Fibroblast of the aortic adventitia (primary cell): ENCODE measurements around the gene ATXN1. TPM values are rescaled to one million over a fixed set of nuclear protein-coding genes. Genes with fewer than 3 reads are reported as not detected.

ENCODE experiments used
- DNase-seq: peaks from one replicate; pipeline ENCODE4 v3.0.0-alpha.2; 2010; ENCODE audit warnings: low read depth
- H3K4me3 ChIP-seq: 2 replicates; pipeline ENCODE4 v1.5.1; 2011; ENCODE audit warnings: low read depth, mild to moderate bottlenecking, control low read depth, low read length, moderate library complexity
- CTCF ChIP-seq: IDR thresholded peaks from 2 replicates; pipeline ENCODE4 v1.5.1; 2011; ENCODE audit warnings: mild to moderate bottlenecking, low read length, control low read depth, inconsistent platforms; ENCODE audit not compliant: insufficient read depth
- total RNA-seq: library from RNA; depleted of rRNA; stranded (reverse); fragments of >200 nt; gene quantifications from 2 replicates; pipeline ENCODE4 v1.2.3, GENCODE V29; 2012; ENCODE audit warnings: low replicate concordance

Gene ATXN1
- total RNA-seq, 1 donor = 39.3 TPM

GRCh38 chr6:16355699-16356446 is 405.4 kb downstream of the ATXN1 start:
- no peak for TF ChIP-seq CTCF
- peak; percentile 22 for DNase-seq
- H3K4me3 ChIP-seq = no peak overlapping the region

GRCh38 chr6:16355238-16355637 is 406.0 kb downstream of the ATXN1 start:
- no peak for TF ChIP-seq CTCF
- DNase-seq = no peak
- no peak overlapping the region for H3K4me3 ChIP-seq

GRCh38 chr6:16354692-16355091 is 406.6 kb downstream of the ATXN1 start:
- H3K4me3 ChIP-seq = no peak overlapping the region
- no peak for TF ChIP-seq CTCF
- DNase-seq = no peak

- TF ChIP-seq CTCF = no peak
- H3K4me3 ChIP-seq = no peak overlapping the region
- no peak for DNase-seq
Observed at GRCh38 chr6:16352821-16353438, 408.3 kb downstream of the ATXN1 start.

- no peak for TF ChIP-seq CTCF
- peak; percentile 93 for DNase-seq
- peak overlapping the region; percentile 10 for H3K4me3 ChIP-seq
Observed at GRCh38 chr6:16352258-16352635, 409.0 kb downstream of the ATXN1 start.

GRCh38 chr6:16349544-16349943 is 411.7 kb downstream of the ATXN1 start:
- H3K4me3 ChIP-seq = no peak overlapping the region
- no peak for DNase-seq
- no peak for TF ChIP-seq CTCF

- no peak for DNase-seq
- no peak overlapping the region for H3K4me3 ChIP-seq
- TF ChIP-seq CTCF = no peak
Observed at GRCh38 chr6:16346831-16347230, 414.4 kb downstream of the ATXN1 start.
